Activated T-cell treated with anti-CD3 and anti-CD28 coated beads, Interleukin-2, amount 50 U/mL, for 72 hours (primary cell): ENCODE results near the gene VARS1. TPM values are rescaled to one million over a fixed set of nuclear protein-coding genes. Genes with fewer than 3 reads are reported as not detected.
A peak's percentile ranks its signal among the peaks of the same experiment; 100 is the strongest.

ENCODE experiments used
- ATAC-seq, 2 donors: fragments of 150-1000 bp; cut with Tn5 transposase; replicated peaks in 1 of 2; 2 replicates each; pipeline ENCODE4 v1.10.0; 2021; ENCODE audit warnings: moderate library complexity in 2 of 2, mild to moderate bottlenecking in 1 of 2
- DNase-seq, 2 donors: peaks; one replicate each; pipeline ENCODE4 v3.0.0; 2021 to 2022; ENCODE audit warnings: mixed read lengths in 1 of 2
- H3K27ac Mint-ChIP-seq: one replicate; pipeline ENCODE4 v1.8.0; 2022; ENCODE audit warnings: mild to moderate bottlenecking, moderate library complexity, mixed read lengths
- H3K27me3 Mint-ChIP-seq: one replicate; pipeline ENCODE4 v1.8.0; 2022; ENCODE audit warnings: low read depth, mixed read lengths
- H3K36me3 Mint-ChIP-seq, 2 donors: one replicate each; pipeline ENCODE4 v1.8.0; 2022; ENCODE audit warnings: mixed read lengths in 2 of 2, mild to moderate bottlenecking in 1 of 2; ENCODE audit not compliant: insufficient read depth in 2 of 2
- H3K4me1 Mint-ChIP-seq: one replicate; pipeline ENCODE4 v1.8.0; 2022; ENCODE audit warnings: low read depth, mixed read lengths
- H3K4me3 Mint-ChIP-seq, 2 donors: one replicate each; pipeline ENCODE4 v1.8.0; 2022; ENCODE audit warnings: mild to moderate bottlenecking in 2 of 2, mixed read lengths in 2 of 2, moderate library complexity in 2 of 2
- H3K9me3 Mint-ChIP-seq, 2 donors: one replicate each; pipeline ENCODE4 v1.8.0; 2022; ENCODE audit warnings: mixed read lengths in 2 of 2
- total RNA-seq, 2 donors: library from RNA; stranded (reverse); gene quantifications; one replicate each; pipeline ENCODE4 v1.2.3, GENCODE V29; 2022

VARS1 gene
- total RNA-seq, 2 donors from 2014 or later = 91.3 to 101 TPM

DNA sequence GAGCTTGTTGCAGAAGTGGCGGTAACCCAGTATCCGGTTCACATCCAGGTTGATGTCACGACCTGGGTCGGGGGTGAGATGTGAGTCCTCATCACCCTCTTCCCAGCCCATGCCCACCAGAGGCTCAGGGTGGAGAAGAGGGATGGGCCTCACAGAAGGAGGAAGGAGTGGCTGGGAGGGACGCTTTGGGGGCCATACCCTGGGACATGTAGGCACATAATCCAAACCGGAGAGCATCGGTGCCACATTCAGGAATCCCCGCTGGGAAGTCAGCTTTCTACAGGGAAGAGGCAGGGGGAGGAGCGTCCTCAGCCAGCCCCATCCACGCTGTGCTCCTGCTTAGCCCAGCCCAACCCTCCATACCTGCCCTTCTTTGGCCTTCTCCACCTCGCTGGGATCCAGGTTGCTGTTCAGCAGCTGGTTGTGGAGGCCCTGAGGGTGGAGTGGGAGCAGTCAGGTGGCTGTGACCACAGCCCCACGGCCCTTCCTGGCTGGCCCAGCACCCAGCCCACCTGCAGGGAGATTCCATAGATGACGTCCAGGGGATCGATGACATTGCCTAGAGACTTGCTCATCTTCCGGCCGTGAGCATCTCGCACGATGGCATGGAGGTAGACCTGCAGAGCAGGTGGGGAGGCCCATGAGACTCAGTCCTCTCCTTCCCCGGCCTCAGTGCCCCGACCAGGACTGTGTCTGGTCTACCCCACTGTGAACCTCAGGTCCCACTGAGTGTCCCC lies 14.9 kb downstream of the VARS1 start:
- Mint-ChIP-seq H3K27ac (no peak overlapping the region), H3K27me3 (no peaks in the 10 kb centered on the region), H3K4me1 (peaks cover 20% of the 10 kb centered on the region), H3K4me3 (no peak overlapping the region), H3K36me3 (peaks cover 2 to 11% of the 10 kb centered on the region in 2 donors), H3K9me3 (no peaks in the 10 kb centered on the region)
- ATAC-seq (no peak), DNase-seq (no peak)

- Mint-ChIP-seq H3K36me3 (peaks cover 2 to 11% of the 10 kb centered on the region in 2 donors), H3K27me3 (no peaks in the 10 kb centered on the region), H3K9me3 (no peaks in the 10 kb centered on the region), H3K4me3 (no peak overlapping the region), H3K4me1 (peaks cover 24% of the 10 kb centered on the region), H3K27ac (no peak overlapping the region)
- DNase-seq (no peak), ATAC-seq (no peak)
These were observed 15.6 kb downstream of the VARS1 start for GRCh38 chr6:31779908-31780307.

DNA sequence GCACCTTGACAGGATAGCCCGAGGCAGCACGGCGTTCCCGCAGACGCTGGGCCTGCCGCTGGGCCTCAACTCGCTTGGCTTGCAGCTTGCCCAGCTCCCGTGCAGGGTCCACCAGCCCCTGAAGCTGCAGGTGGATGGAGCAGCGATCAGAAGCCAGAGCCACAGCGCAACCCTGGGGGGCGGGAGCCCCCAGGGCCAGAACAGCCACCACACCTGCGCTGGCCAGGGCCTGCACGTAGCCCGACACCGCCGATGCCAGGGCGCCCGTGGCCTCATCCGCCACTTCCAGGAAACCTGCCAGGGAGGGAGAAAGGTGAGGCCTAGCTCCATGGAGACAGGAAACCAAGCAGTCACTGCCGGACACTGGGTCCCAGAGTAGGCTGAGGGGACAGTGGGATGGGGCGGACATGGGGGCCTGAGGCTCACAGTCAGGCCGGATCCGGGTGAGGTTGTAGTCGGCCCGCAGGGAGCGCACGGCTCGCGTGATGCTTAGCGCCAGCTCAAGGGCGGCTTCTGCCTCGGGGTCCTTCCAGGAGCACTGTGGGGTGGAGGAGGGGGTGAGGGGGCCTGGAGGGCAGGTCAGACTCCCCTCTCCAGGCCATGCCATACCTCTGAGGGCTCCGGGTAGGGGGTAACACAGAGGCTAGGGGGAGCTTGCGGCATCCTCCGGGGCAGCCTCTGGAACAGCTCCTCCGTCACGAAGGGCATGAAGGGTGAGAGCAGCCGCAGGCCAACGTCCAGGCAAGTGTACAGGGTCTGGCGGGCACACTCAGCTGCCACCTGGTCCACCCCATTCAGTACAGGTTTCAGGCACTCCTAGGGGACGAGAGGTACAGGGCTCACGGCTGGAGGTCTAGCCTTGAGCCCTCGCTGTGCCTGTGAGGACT lies 16.3 kb downstream of the VARS1 start:
- Mint-ChIP-seq H3K27me3 (no peaks in the 10 kb centered on the region), H3K36me3 (peaks cover 0 to 11% of the 10 kb centered on the region in 2 donors), H3K4me1 (peaks cover 25% of the 10 kb centered on the region), H3K9me3 (no peaks in the 10 kb centered on the region), H3K27ac (no peak overlapping the region), H3K4me3 (no peak overlapping the region)
- ATAC-seq = no peak
- DNase-seq = no peak

- Mint-ChIP-seq H3K9me3 (no peaks in the 10 kb centered on the region), H3K4me1 (peaks cover 33% of the 10 kb centered on the region), H3K36me3 (peaks cover 0 to 7% of the 10 kb centered on the region in 2 donors), H3K27ac (no peak overlapping the region), H3K27me3 (no peaks in the 10 kb centered on the region), H3K4me3 (no peak overlapping the region)
- ATAC-seq (no peak), DNase-seq (no peak)
These were observed 17.4 kb downstream of the VARS1 start for GRCh38 chr6:31778193-31778592.

GRCh38 chr6:31777667-31778050 lies 17.9 kb downstream of the VARS1 start:
- Mint-ChIP-seq H3K4me1 (peaks cover 38% of the 10 kb centered on the region), H3K36me3 (peaks cover 0 to 3% of the 10 kb centered on the region in 2 donors), H3K27me3 (no peaks in the 10 kb centered on the region), H3K9me3 (no peaks in the 10 kb centered on the region), H3K27ac (no peak overlapping the region), H3K4me3 (no peak overlapping the region)
- no peak for DNase-seq
- ATAC-seq = no peak

GRCh38 chr6:31776989-31777666 lies 18.4 kb downstream of the VARS1 start, which contains the start of gene VWA7:
VWA7 (minus strand) TSS chr6:31777328; CDS start chr6:31776779, 549 bp downstream.
- no peaks in the 10 kb centered on the region for H3K9me3 Mint-ChIP-seq
- peaks cover 0 to 3% of the 10 kb centered on the region in 2 donors for H3K36me3 Mint-ChIP-seq
- DNase-seq (peak; percentile 85 to 87), ATAC-seq (peak; percentile 95)
- H3K4me3 Mint-ChIP-seq = peak within 1 kb of the TSS; percentile 64
- H3K27ac Mint-ChIP-seq = peak within 1 kb of the TSS; percentile 85
- H3K4me1 Mint-ChIP-seq = peaks cover 43% of the 10 kb centered on the region
- no peaks in the 10 kb centered on the region for H3K27me3 Mint-ChIP-seq

GRCh38 chr6:31776485-31776988 lies 19.0 kb downstream of the VARS1 start:
- Mint-ChIP-seq H3K27me3 (no peaks in the 10 kb centered on the region), H3K27ac (peak overlapping the region; percentile 85), H3K4me3 (peak overlapping the region; percentile 11 to 64), H3K36me3 (peaks cover 0 to 3% of the 10 kb centered on the region in 2 donors), H3K4me1 (peaks cover 48% of the 10 kb centered on the region), H3K9me3 (no peaks in the 10 kb centered on the region)
- ATAC-seq = no peak
- no peak for DNase-seq

GRCh38 chr6:31775633-31776484 lies 19.7 kb downstream of the VARS1 start:
- no peaks in the 10 kb centered on the region for H3K9me3 Mint-ChIP-seq
- H3K36me3 Mint-ChIP-seq = no peaks in the 10 kb centered on the region
- DNase-seq (no peak), ATAC-seq (no peak)
- H3K27ac Mint-ChIP-seq = peak overlapping the region; percentile 85
- peaks cover 53% of the 10 kb centered on the region for H3K4me1 Mint-ChIP-seq
- H3K27me3 Mint-ChIP-seq = no peaks in the 10 kb centered on the region
- peak overlapping the region; percentile 11 to 64 for H3K4me3 Mint-ChIP-seq

- no peak overlapping the region for H3K4me3 Mint-ChIP-seq
- H3K27ac Mint-ChIP-seq = no peak overlapping the region
- H3K36me3 Mint-ChIP-seq = no peaks in the 10 kb centered on the region
- no peaks in the 10 kb centered on the region for H3K9me3 Mint-ChIP-seq
- no peaks in the 10 kb centered on the region for H3K27me3 Mint-ChIP-seq
- no peak for DNase-seq
- no peak for ATAC-seq
- peaks cover 53% of the 10 kb centered on the region for H3K4me1 Mint-ChIP-seq
These were observed 20.4 kb downstream of the VARS1 start for GRCh38 chr6:31775184-31775583.

DNA sequence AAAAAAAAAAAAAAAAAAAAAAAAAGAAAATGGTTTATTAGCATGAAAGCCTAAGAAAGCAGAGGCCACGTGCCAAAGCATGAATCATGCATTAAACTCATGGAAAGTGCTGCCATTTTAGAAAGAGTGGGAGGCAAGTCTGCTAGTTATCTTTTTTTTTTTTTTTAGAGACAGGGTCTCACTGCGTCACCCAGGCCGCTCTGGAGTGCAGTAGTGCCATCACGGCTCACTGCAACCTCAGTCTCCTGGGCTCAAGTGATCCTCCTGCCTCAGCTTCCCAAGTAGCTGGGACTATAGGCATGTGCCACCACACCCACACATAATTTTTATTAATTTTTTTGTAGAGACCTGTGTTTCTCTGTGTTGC lies 23.6 kb downstream of the VARS1 start:
- Mint-ChIP-seq H3K9me3 (no peaks in the 10 kb centered on the region), H3K4me3 (no peak overlapping the region), H3K4me1 (peaks cover 51% of the 10 kb centered on the region), H3K27me3 (no peaks in the 10 kb centered on the region), H3K27ac (no peak overlapping the region), H3K36me3 (no peaks in the 10 kb centered on the region)
- DNase-seq (no peak), ATAC-seq (no peak)

DNA sequence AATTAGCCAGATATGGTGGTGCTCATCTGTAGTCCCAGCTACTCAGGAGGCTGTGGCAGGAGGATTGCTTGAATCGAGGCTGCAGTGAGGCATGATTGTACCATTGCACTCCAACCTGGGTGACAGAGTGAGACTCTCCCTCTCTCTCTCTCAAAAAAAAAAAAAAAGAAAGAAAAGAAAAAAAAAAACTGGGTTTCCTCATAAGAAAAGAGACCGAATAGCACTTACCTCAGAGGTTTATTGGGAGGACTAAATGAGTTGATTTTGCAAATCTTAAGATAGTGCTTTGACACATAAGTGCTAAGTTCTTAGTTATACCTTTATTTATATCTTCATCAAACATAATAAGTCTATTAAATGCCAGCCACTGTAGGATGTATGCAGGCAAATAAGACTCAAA lies 24.7 kb downstream of the VARS1 start:
- H3K4me1 Mint-ChIP-seq = peaks cover 42% of the 10 kb centered on the region
- no peaks in the 10 kb centered on the region for H3K36me3 Mint-ChIP-seq
- ATAC-seq = no peak
- no peaks in the 10 kb centered on the region for H3K9me3 Mint-ChIP-seq
- DNase-seq = no peak
- no peak overlapping the region for H3K27ac Mint-ChIP-seq
- no peak overlapping the region for H3K4me3 Mint-ChIP-seq
- no peaks in the 10 kb centered on the region for H3K27me3 Mint-ChIP-seq

GRCh38 chr6:31769684-31770371 lies 25.7 kb downstream of the VARS1 start:
- H3K27ac Mint-ChIP-seq = no peak overlapping the region
- no peaks in the 10 kb centered on the region for H3K27me3 Mint-ChIP-seq
- H3K4me1 Mint-ChIP-seq = peaks cover 42% of the 10 kb centered on the region
- H3K4me3 Mint-ChIP-seq = no peak overlapping the region
- ATAC-seq (peak; percentile 84 to 85), DNase-seq (peak; percentile 85 to 90)
- H3K36me3 Mint-ChIP-seq = peaks cover 0 to 2% of the 10 kb centered on the region in 2 donors
- no peaks in the 10 kb centered on the region for H3K9me3 Mint-ChIP-seq
